HepG2 (cell line): Measurements from ENCODE around the gene ZNF292.

Experiments
- ARID2 ChIP-seq: sonication (generic); formaldehyde crosslinking; IDR thresholded peaks from 2 replicates; pipeline ENCODE4 v1.8.1; 2022; ENCODE audit warnings: mild to moderate bottlenecking, missing genetic modification reagents, borderline replicate concordance
- ATF7 ChIP-seq, 2 experiments: fragments of 450-650 bp in 1 of 2; sonication (generic) in 1 of 2; formaldehyde crosslinking in 1 of 2; IDR thresholded peaks; 2 replicates each; pipeline versions ENCODE4 v1.4.0 to v1.6.1; 2016 to 2020; ENCODE audit warnings: antibody characterized with exemption in 1 of 2, mild to moderate bottlenecking in 1 of 2, missing genetic modification reagents in 1 of 2
- BHLHE40 ChIP-seq: IDR thresholded peaks from 2 replicates; pipeline ENCODE4 v1.6.1; 2011; ENCODE audit warnings: low read length, improper control_type of control experiment
- E2F5 ChIP-seq: sonication (generic); formaldehyde crosslinking; conservative IDR thresholded peaks from 2 replicates; pipeline ENCODE4 v1.4.0; 2020; ENCODE audit warnings: missing genetic modification reagents
- HMGA1 ChIP-seq: sonication (generic); formaldehyde crosslinking; conservative IDR thresholded peaks from 2 replicates; pipeline ENCODE4 v1.4.0; 2020; ENCODE audit warnings: missing genetic modification reagents
- MAFK ChIP-seq, 2 experiments: IDR thresholded peaks in 1 of 2; conservative IDR thresholded peaks in 1 of 2; 2 replicates each; pipeline ENCODE4 v1.6.1; 2011; ENCODE audit warnings: improper control_type of control experiment in 2 of 2, low read length in 2 of 2
- RAD21 ChIP-seq: fragments of 450-650 bp; formaldehyde crosslinking; IDR thresholded peaks from 2 replicates; pipeline ENCODE4 v1.5.0; 2020; ENCODE audit warnings: mild to moderate bottlenecking
- SKIL ChIP-seq: sonication (generic); formaldehyde crosslinking; IDR thresholded peaks from 2 replicates; pipeline ENCODE4 v1.8.0; 2022; ENCODE audit warnings: missing genetic modification reagents, mild to moderate bottlenecking, moderate library complexity, borderline replicate concordance
- SRY ChIP-seq: sonication (generic); formaldehyde crosslinking; IDR thresholded peaks from 2 replicates; pipeline ENCODE4 v1.8.0; 2022; ENCODE audit warnings: mild to moderate bottlenecking, missing genetic modification reagents
- YY1 ChIP-seq: IDR thresholded peaks from 2 replicates; pipeline ENCODE4 v1.6.1; 2011; ENCODE audit warnings: low read length, low read depth, moderate library complexity, mild to moderate bottlenecking; ENCODE audit not compliant: insufficient read depth, insufficient replicate concordance
- ZFP1 ChIP-seq: IDR thresholded peaks from 2 replicates; pipeline ENCODE4 v1.6.1; 2016
- ZNF333 ChIP-seq: sonication (generic); formaldehyde crosslinking; IDR thresholded peaks from 2 replicates; pipeline ENCODE4 v1.4.0; 2020; ENCODE audit warnings: mild to moderate bottlenecking, missing genetic modification reagents, borderline replicate concordance
- ZNF574 ChIP-seq: sonication (generic); formaldehyde crosslinking; IDR thresholded peaks from 2 replicates; pipeline ENCODE4 v1.4.0; 2020; ENCODE audit warnings: missing genetic modification reagents
- ZNF768 ChIP-seq: sonication (generic); formaldehyde crosslinking; IDR thresholded peaks from 2 replicates; pipeline ENCODE4 v1.4.0; 2020; ENCODE audit warnings: missing genetic modification reagents

GRCh38 chr6:87197547-87197946 is 42.2 kb downstream of the ZNF292 start:
- TF ChIP-seq ARID2 (CRISPR knock-in tag) (no peak), SRY (no peak), BHLHE40 (no peak), HMGA1 (CRISPR knock-in tag) (no peak), YY1 (no peak), ZNF768 (CRISPR knock-in tag) (no peak), E2F5 (CRISPR knock-in tag) (no peak), ZNF574 (CRISPR knock-in tag) (no peak), ZFP1 (CRISPR knock-in tag) (no peak), ZNF333 (no peak), RAD21 (CRISPR knock-in tag) (no peak), MAFK (conservative IDR thresholded peaks at IDR 0.05 in 1 of 2, IDR thresholded peaks at IDR 0.05 in 1 of 2; ENCODE audit: low read length in 2 of 2) (no peak), SKIL (CRISPR knock-in tag) (no peak), ATF7 (IDR thresholded peaks at IDR 0.05) (no peak), ATF7 (CRISPR knock-in tag; IDR thresholded peaks at IDR 0.05) (no peak)
